Glomerular visceral epithelial cell (primary cell): ENCODE data around the gene VAMP4.
A peak's percentile ranks its signal among the peaks of the same experiment; 100 is the strongest.

ENCODE experiments used
- DNase-seq: peaks from one replicate; pipeline ENCODE4 v3.0.0-alpha.2; 2016; ENCODE audit errors: extremely low spot score

VAMP4 gene, protein sequence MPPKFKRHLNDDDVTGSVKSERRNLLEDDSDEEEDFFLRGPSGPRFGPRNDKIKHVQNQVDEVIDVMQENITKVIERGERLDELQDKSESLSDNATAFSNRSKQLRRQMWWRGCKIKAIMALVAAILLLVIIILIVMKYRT

DNA sequence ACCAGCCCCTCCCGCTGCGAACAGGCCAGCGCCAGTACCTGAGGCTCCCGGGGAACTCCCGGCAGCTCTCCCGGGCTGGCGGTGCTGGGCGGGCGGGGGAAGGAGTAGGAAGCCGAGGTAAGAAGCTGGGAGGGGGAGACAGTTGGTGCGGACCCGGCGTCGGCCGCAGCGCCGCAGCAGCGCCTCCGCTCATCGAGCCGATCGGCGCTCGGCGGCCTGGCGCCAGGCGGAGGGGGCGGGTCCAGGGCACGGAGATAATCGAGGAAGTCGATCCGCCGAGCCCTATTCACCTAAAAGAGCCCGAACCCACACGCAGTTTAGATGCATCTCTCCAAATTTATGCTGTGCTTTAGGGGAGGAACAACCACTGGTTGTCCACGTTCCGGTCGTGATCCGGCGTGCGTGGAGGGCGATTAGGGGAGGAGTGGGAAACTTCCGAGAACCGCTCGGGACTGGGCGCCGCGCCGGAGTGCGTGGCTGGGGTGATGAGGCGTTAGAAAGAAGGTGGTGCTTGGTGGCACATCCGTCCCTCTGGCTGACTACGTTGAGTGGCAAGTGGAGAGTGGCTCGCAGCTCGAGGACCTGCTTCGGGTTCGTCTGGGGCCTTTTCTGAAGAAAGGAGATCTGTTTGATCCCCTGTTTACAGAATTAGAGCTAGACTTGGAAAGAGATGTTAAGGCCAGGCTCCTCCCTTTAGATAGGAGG is at the start of gene VAMP4:
VAMP4 (minus strand) TSS at position 194 of the 705 bp plus-strand sequence. CDS start 3,651 bp downstream, outside the sequence.
- DNase-seq = peak; percentile 81

DNA sequence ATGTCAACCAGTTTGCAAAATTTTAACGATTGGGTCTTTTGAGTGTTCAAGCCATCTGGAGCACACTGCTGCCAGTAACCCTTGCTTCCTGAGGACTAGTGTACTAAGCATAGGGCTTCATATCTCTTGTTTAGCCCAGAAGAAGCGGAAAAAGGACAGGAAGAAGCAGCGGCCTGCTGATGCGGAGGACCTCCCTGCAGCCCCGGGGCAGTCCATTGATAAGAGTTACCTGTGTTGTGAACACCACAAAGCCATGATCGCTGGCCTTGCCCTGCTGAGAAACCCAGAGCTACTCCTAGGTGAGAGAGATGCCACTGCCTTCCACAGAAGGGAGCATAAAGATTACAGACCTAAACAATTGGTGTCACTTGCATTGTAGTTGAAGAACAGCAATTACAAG is 48.5 kb upstream of the VAMP4 start:
- DNase-seq = no peak

DNA sequence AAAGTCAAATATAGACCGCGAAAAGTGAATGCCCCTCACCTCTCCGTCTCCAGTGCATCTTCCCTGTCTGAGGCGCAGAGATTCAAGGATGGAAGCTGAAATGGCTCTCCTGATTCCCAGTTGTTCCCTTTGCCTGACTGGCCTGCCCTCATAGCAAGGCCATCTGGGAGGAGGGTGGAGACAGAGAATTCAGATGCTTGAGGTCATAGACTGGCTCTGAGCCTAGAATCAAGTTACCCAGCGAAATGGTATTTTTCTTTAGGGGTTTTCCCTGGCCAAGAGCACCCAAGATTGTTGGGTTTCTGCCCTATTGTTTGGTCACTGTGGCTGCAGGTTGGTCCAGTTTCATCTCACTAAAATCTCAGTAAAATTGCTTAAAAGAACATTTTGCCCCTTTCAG is 46.8 kb upstream of the VAMP4 start:
- peak; percentile 84 for DNase-seq

DNA sequence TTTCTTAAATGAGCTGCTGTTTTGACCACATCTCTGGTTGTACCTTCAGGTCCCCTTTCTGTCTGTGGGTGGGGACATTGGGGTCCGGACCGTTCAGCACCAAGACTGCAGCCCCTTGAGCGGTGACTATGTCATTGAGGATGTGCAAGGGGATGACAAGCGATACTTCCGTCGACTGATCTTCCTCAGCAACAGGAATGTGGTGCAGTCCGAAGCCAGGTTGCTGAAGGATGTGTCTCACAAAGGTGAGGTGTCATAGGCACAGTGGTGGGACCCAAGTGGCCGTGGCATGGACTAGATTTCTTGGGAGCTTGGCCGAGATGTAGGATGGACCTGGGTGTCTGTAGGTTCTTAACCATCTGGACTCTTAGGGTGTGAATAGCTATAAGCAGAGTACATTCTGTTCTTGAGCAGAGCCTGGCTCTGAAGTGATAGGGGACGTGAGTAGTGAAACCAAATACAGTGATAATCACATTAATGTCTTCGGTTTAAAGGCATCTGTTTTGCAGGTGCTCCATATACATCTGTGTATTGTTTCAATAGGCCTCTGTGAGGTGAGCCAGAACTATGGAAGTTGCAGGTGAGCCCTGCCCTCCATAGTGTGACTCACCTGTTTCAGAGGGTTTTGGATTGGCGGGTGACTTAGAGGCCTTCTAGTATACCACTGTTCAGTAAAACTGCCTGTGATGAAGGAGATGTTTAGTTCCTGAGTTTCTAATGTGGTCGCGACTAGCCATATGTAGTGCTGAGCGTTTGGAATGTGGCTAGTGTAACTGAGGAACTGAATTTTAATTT is 46.0 kb upstream of the VAMP4 start:
- DNase-seq = no peak

DNA sequence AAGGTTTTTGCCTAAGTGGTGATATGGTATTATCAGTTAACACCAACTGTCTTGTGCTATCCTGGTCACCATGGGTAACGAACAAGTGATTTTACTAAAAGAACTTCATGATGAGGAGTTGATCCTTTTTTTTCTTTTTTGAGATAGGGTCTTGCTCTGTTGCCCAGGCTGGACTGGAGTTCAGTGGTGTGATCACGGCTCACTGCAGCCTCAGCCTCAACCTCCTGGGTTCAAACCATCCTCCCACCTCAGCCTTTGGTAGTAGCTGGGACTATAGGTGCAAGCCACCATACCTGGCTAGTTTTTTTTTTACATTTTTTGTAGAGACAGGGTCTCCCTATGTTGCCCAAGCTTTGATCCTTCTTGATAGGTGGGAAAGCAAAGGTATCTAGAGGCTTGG is 44.7 kb upstream of the VAMP4 start:
- DNase-seq = no peak

DNA sequence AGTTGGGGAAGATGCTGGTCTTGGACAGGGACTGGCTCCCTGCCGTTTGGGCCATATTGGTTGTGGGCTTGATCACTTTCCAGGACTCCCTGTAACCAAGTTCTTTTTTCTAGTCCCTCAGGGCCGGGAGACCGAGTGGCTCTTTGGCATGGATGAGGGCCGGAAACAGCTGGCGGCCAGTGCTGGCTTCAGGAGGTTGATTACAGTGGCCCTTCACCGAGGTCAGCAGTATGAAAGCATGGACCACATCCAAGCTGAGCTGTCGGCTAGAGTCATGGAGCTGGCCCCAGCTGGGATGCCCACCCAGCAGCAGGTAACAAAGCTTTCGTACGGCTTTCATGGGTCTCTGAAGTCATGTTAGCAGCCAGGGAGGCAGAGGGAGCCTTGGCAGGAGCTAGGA is 43.9 kb upstream of the VAMP4 start:
- DNase-seq = no peak

GRCh38 chr1:171784784-171785183 is 42.9 kb upstream of the VAMP4 start:
- no peak for DNase-seq

DNA sequence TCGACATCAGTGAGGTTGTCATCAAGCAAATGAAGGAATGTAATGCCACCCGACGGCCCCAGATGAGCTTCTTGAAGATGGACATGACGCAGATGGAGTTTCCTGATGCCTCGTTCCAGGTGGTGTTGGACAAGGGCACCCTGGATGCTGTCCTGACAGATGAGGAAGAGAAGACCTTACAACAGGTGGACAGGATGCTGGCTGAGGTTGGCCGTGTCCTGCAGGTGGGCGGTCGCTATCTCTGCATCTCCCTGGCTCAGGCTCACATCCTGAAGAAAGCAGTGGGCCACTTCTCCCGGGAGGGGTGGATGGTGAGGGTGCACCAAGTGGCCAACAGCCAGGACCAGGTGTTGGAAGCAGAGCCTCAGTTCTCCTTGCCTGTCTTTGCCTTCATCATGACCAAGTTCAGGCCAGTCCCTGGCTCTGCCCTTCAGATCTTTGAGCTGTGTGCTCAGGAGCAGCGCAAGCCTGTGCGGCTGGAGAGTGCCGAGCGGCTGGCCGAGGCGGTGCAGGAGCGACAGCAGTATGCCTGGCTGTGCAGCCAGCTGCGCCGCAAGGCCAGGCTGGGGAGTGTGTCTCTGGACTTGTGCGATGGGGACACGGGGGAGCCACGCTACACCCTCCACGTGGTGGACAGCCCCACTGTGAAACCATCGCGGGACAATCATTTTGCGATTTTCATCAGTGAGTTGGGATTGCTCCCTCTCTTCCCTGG is 42.1 kb upstream of the VAMP4 start:
- DNase-seq = no peak

DNA sequence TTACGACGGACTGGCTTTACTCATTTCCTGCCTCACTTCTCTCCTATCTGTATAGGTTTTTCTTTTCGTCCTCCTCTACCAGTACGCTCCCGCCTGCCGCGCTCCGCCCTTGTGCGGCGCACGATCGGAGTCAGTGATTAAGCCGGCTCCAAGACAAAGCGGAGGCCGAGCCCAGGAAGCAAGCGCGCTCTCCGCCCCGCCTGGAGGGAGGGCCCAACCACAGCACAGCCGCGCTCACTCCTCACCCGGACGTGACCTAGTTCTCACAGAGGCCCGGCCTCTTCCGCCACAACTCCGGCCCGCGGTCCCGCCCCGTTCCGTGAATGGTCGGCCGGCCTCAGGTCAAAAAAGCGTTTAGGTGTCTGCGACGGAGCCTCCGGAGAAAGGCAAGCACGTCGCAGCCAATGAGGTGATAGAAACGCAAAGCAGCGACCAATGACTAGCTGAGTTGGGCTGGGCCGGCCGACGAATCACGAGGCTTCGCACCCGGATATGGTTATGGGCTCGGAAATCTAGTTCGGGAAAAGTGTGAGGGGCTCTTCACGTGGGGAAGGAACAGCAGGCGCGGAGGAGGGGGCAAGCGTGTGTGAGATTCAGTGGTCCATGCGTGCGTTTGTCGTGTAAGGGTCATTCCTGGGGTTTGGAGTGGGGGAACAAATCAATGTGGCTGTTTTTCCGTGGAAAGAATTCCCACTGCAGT is 39.5 kb upstream of the VAMP4 start, which contains the start of gene METTL13:
METTL13 (plus strand) TSS at position 485 of the 700 bp plus-strand sequence. CDS start 308 bp downstream, outside the sequence.
- peak; percentile 100 for DNase-seq

GRCh38 chr1:171780583-171781175 is 38.8 kb upstream of the VAMP4 start:
- DNase-seq = no peak

DNA sequence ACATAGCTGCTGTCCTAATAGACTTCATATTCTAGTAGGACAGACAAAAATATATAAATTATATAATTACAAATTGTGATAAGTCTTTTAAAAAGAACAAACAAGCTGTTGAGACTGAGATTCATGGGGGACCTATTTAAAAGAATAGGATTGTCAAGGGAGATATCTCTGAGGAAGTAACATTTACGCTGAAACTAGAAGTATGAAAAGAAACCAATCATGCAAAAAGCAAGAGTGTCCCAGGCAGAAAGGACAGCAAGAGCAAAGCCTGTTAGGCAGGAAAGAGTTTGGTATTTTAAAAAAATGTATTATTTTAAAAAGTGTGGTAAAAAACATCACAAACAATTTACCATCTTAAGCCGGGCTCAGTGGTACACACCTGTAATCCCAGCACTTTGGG is 30.4 kb upstream of the VAMP4 start:
- DNase-seq = no peak

GRCh38 chr1:171769754-171770153 is 27.9 kb upstream of the VAMP4 start:
- no peak for DNase-seq

- DNase-seq = no peak
These were observed 27.3 kb upstream of the VAMP4 start for GRCh38 chr1:171769171-171769570.

DNA sequence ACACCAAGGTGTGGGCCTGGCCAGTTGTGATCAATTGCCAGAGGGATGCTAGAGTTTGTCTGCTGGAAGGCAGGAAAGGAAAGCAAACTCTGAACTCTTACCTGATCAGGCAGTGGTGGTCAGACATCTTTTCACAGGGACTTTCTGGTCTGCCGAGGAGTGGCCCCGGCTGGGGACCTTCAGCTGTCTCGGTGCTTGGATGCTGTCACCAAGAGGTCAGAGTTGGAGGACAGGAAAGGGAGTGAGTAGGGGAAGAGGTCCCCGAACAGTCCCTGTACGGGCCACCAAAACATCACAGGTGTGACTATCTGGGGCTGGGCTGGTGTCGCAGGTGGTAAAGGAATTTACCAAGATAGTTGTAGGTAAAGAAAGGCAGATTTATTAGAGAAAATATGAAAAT is 21.9 kb upstream of the VAMP4 start:
- no peak for DNase-seq

DNA sequence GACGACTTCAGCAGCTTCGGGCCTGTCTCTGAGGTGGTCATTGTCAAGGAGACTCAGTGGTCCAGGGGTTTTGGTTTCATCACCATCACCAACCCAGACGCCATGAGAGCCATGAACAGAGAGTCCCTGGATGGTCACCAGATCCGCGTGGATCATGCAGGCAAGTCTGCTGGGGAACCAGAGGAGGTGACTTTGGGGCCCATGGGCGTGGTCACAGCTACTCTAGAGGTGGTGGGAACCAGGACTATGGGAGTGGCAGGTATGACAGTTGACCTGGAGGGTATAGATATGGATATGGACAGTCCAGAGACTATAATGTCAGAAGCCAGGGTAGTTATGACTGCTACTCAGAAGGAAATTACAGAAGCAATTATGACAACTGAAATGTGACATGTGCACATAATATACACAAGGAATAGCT is 20.3 kb upstream of the VAMP4 start:
- DNase-seq = no peak

GRCh38 chr1:171758011-171758410 is 16.1 kb upstream of the VAMP4 start:
- DNase-seq = no peak

- DNase-seq = no peak
These were observed 15.0 kb upstream of the VAMP4 start for GRCh38 chr1:171756856-171757255.

GRCh38 chr1:171754971-171755370 is 13.1 kb upstream of the VAMP4 start:
- DNase-seq = no peak

- peak; percentile 35 for DNase-seq
These were observed 12.5 kb upstream of the VAMP4 start for GRCh38 chr1:171754353-171754705.

DNA sequence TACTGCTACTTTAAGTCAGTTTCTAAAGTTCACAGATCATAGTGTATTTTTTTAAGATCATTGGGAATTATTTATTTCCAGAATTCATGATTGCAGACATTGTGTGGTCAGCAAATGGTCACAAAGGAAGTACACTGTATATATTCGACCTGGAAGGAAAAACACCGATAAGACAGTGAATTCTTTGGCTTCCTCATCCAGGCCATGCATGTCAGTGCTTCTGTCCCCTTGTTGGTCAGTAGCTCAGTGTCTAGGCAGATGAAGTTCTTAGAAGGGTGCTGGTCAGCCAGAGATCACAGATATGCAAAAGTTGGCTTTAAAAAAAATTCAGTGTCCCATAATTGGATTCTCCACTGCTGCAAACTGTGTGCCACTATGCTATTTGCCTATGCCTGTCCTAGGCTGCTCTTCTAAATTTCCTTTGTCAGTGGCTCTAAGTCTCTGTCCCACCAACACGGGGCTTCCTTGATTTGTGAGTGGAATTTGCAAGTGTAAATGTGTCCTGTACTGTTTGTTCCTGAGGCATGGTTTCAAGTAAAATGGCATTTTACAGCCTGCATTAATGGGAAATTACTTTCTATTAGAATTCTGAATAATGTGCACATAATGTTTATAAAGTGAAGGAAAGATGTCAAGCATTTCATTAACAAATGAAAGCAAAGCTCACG is 12.0 kb upstream of the VAMP4 start:
- no peak for DNase-seq

- DNase-seq = no peak
These were observed 11.3 kb upstream of the VAMP4 start for GRCh38 chr1:171753182-171753581.
